Amniotic epithelial cell (primary cell): Measurements from ENCODE around the gene PRDM2.

ENCODE experiments used
- DNase-seq: peaks from one replicate; pipeline ENCODE4 v3.0.0-alpha.2; 2010; ENCODE audit warnings: low read depth

Gene PRDM2

GRCh38 chr1:13700521-13701270, 708 bp downstream of the PRDM2 start:
- DNase-seq = peak; percentile 18

GRCh38 chr1:13701271-13701640, 1.3 kb downstream of the PRDM2 start:
- DNase-seq = no peak

- DNase-seq = no peak
These were observed 2.6 kb downstream of the PRDM2 start for GRCh38 chr1:13702425-13703127.

- no peak for DNase-seq
These were observed 3.1 kb downstream of the PRDM2 start for GRCh38 chr1:13703128-13703513.

GRCh38 chr1:13703558-13704490, 3.8 kb downstream of the PRDM2 start:
- DNase-seq = no peak

- no peak for DNase-seq
These were observed 6.1 kb downstream of the PRDM2 start for GRCh38 chr1:13706046-13706445.

- DNase-seq = no peak
These were observed 7.2 kb downstream of the PRDM2 start for GRCh38 chr1:13707164-13707563.

GRCh38 chr1:13708380-13708982, 8.5 kb downstream of the PRDM2 start:
- DNase-seq = no peak

- no peak for DNase-seq
These were observed 10.1 kb downstream of the PRDM2 start for GRCh38 chr1:13710086-13710485.

- DNase-seq = no peak
These were observed 14.9 kb downstream of the PRDM2 start for GRCh38 chr1:13714851-13715250.

- DNase-seq = peak; percentile 74
These were observed 15.8 kb downstream of the PRDM2 start for GRCh38 chr1:13715616-13716287.

- no peak for DNase-seq
These were observed 22.9 kb downstream of the PRDM2 start for GRCh38 chr1:13722808-13723360.

- DNase-seq = peak; percentile 87
These were observed 23.8 kb downstream of the PRDM2 start for GRCh38 chr1:13723810-13724209.

GRCh38 chr1:13725714-13726175, 25.8 kb downstream of the PRDM2 start:
- DNase-seq = peak; percentile 87

GRCh38 chr1:13728091-13728715, 28.2 kb downstream of the PRDM2 start:
- DNase-seq = no peak

GRCh38 chr1:13730291-13730690, 30.3 kb downstream of the PRDM2 start:
- DNase-seq = no peak

- DNase-seq = no peak
These were observed 30.9 kb downstream of the PRDM2 start for GRCh38 chr1:13730751-13731482.

GRCh38 chr1:13731897-13732296, 31.9 kb downstream of the PRDM2 start:
- DNase-seq = no peak

- DNase-seq = no peak
These were observed 33.1 kb downstream of the PRDM2 start for GRCh38 chr1:13732971-13733667.
